ENCODE measurements around the gene DOK7. TPM values are rescaled to one million over a fixed set of nuclear protein-coding genes. Genes with fewer than 3 reads are reported as not detected.

DOK7 gene
- total RNA-seq, 1 experiment from 2014 or later, result 7.6 TPM

GRCh38 chr4:3529363-3529762 is 66.3 kb downstream of the DOK7 start:
- TF ChIP-seq CTCF (conservative IDR thresholded peaks at IDR 0.05) (no peak), EZH2 (IDR thresholded peaks at IDR 0.05; ENCODE audit: low read depth) (no peak)
- H3K27me3 ChIP-seq (ENCODE audit: insufficient read depth, low read depth), result 0 out of 2 replicates have a peak, but pooled peaks cover 5% of the 10 kb centered on the region
- no peaks in the 10 kb centered on the region for H3K9me3 ChIP-seq (ENCODE audit: insufficient read depth, low read depth)
- H3K4me1 ChIP-seq (replicated peaks; ENCODE audit: insufficient read depth), result peaks cover 8% of the 10 kb centered on the region; the same call in 1 of the 2 replicates
- H3K4me3 ChIP-seq, result no peak overlapping the region
- CTCF ChIA-PET, result no interaction called here
- H3K9me2 ChIP-seq (ENCODE audit: insufficient read depth), result no peaks in the 10 kb centered on the region
- H3K4me2 ChIP-seq, result no peak overlapping the region
- no TSS peak for BruUV-seq (replicated peaks)
- H3K79me2 ChIP-seq (ENCODE audit: low read depth), result peaks cover 16% of the 10 kb centered on the region
- H3F3A ChIP-seq (ENCODE audit: insufficient read depth, low read depth), result no peaks in the 10 kb centered on the region
- POLR2A ChIA-PET (ENCODE audit: unreplicated experiment), result no interaction called here
- intact Hi-C loops (cut with micrococcal nuclease; ENCODE audit: unreplicated experiment), result no loop called here
- H2AFZ ChIP-seq, result no peak overlapping the region
- no peak overlapping the region for H3K27ac ChIP-seq
- H4K20me1 ChIP-seq (ENCODE audit: insufficient read depth), result no peaks in the 10 kb centered on the region; the same call in 1 of the 2 replicates
- H3K36me3 ChIP-seq (ENCODE audit: low read depth), result no peaks in the 10 kb centered on the region
- no peak for DNase-seq

GRCh38 chr4:3530051-3530450 is 66.9 kb downstream of the DOK7 start:
- Histone ChIP-seq H4K20me1 (ENCODE audit: insufficient read depth) (no peaks in the 10 kb centered on the region; the same call in 1 of the 2 replicates), H3K4me1 (replicated peaks; ENCODE audit: insufficient read depth) (peaks cover 8% of the 10 kb centered on the region; the same call in 1 of the 2 replicates), H2AFZ (no peak overlapping the region), H3K27me3 (ENCODE audit: insufficient read depth, low read depth) (0 out of 2 replicates have a peak, but pooled peaks cover 6% of the 10 kb centered on the region), H3K4me3 (no peak overlapping the region), H3K36me3 (ENCODE audit: low read depth) (no peaks in the 10 kb centered on the region), H3F3A (ENCODE audit: insufficient read depth, low read depth) (no peaks in the 10 kb centered on the region), H3K79me2 (ENCODE audit: low read depth) (peaks cover 16% of the 10 kb centered on the region), H3K27ac (no peak overlapping the region), H3K9me3 (ENCODE audit: insufficient read depth, low read depth) (no peaks in the 10 kb centered on the region), H3K4me2 (no peak overlapping the region), H3K9me2 (ENCODE audit: insufficient read depth) (no peaks in the 10 kb centered on the region)
- ChIA-PET POLR2A (ENCODE audit: unreplicated experiment) (no interaction called here), CTCF (no interaction called here)
- intact Hi-C loops (cut with micrococcal nuclease; ENCODE audit: unreplicated experiment), result loop anchor here (5.0 kb wide), 2 partner anchors 273 to 352 kb away; no protein-coding TSS in a partner anchor
- no TSS peak for BruUV-seq (replicated peaks)
- no peak for DNase-seq
- TF ChIP-seq CTCF (conservative IDR thresholded peaks at IDR 0.05) (no peak), EZH2 (IDR thresholded peaks at IDR 0.05; ENCODE audit: low read depth) (no peak)

GRCh38 chr4:3530663-3531254 is 67.7 kb downstream of the DOK7 start:
- Histone ChIP-seq H3K27me3 (ENCODE audit: insufficient read depth, low read depth) (0 out of 2 replicates have a peak, but pooled peaks cover 6% of the 10 kb centered on the region), H3K9me3 (ENCODE audit: insufficient read depth, low read depth) (no peaks in the 10 kb centered on the region), H3K4me1 (replicated peaks; ENCODE audit: insufficient read depth) (peaks cover 8% of the 10 kb centered on the region; the same call in 1 of the 2 replicates), H3F3A (ENCODE audit: insufficient read depth, low read depth) (no peaks in the 10 kb centered on the region), H3K27ac (no peak overlapping the region), H2AFZ (no peak overlapping the region), H4K20me1 (ENCODE audit: insufficient read depth) (no peaks in the 10 kb centered on the region; the same call in 1 of the 2 replicates), H3K79me2 (ENCODE audit: low read depth) (peaks cover 16% of the 10 kb centered on the region), H3K36me3 (ENCODE audit: low read depth) (no peaks in the 10 kb centered on the region), H3K4me2 (peak overlapping the region; percentile 93), H3K4me3 (peak overlapping the region; percentile 81; the same call in 1 of the 2 replicates), H3K9me2 (ENCODE audit: insufficient read depth) (no peaks in the 10 kb centered on the region)
- ChIA-PET CTCF (no interaction called here), POLR2A (ENCODE audit: unreplicated experiment) (no interaction called here)
- no peak for TF ChIP-seq CTCF (conservative IDR thresholded peaks at IDR 0.05)
- no peak for TF ChIP-seq EZH2 (IDR thresholded peaks at IDR 0.05; ENCODE audit: low read depth)
- no peak for DNase-seq
- BruUV-seq (replicated peaks), result no TSS peak
- intact Hi-C loops (cut with micrococcal nuclease; ENCODE audit: unreplicated experiment), result loop anchor here (5.0 kb wide), 2 partner anchors 273 to 352 kb away; no protein-coding TSS in a partner anchor

Data from PC-9 (cell line).